Trophoblast cell (in vitro differentiated cells and primary cell): ENCODE data around the gene NATD1.

Experiments used
- DNase-seq, 2 donors: peaks; one replicate each; pipeline ENCODE4 v3.0.0-alpha.2; 2016
- H2AFZ ChIP-seq: 2 replicates; pipeline ENCODE4 v1.6.1; 2013; ENCODE audit warnings: low read length, moderate library complexity, mild to moderate bottlenecking; ENCODE audit not compliant: insufficient read depth, poor library complexity
- H2AK5ac ChIP-seq: 2 replicates; pipeline ENCODE4 v1.6.1; 2013; ENCODE audit warnings: mild to moderate bottlenecking, low read length
- H2BK120ac ChIP-seq: 2 replicates; pipeline ENCODE4 v1.6.1; 2013; ENCODE audit warnings: low read length, mild to moderate bottlenecking, moderate library complexity; ENCODE audit not compliant: insufficient read depth, poor library complexity
- H2BK12ac ChIP-seq: 2 replicates; pipeline ENCODE4 v1.6.1; 2013; ENCODE audit warnings: mild to moderate bottlenecking, low read length, moderate library complexity
- H2BK5ac ChIP-seq: 2 replicates; pipeline ENCODE4 v1.6.1; 2013; ENCODE audit warnings: low read length, low read depth, moderate library complexity, mild to moderate bottlenecking; ENCODE audit not compliant: poor library complexity
- H3K14ac ChIP-seq: 2 replicates; pipeline ENCODE4 v1.6.1; 2013; ENCODE audit warnings: mild to moderate bottlenecking, low read length
- H3K18ac ChIP-seq: 2 replicates; pipeline ENCODE4 v1.6.1; 2013; ENCODE audit warnings: mild to moderate bottlenecking, low read length
- H3K23ac ChIP-seq: 2 replicates; pipeline ENCODE4 v1.6.1; 2013; ENCODE audit warnings: low read length
- H3K27ac ChIP-seq: 2 replicates; pipeline ENCODE4 v1.5.1; 2013; ENCODE audit warnings: low read depth, mild to moderate bottlenecking, inconsistent platforms, low read length, moderate library complexity
- H3K27me3 ChIP-seq: 2 replicates; pipeline ENCODE4 v1.6.1; 2013; ENCODE audit warnings: inconsistent platforms, mild to moderate bottlenecking, low read length, moderate library complexity; ENCODE audit not compliant: insufficient read depth
- H3K36me3 ChIP-seq, 2 experiments: 1 replicate in 1 of 2; 2 replicates in 1 of 2; pipeline ENCODE4 v1.6.1; 2013; ENCODE audit warnings: low read length in 2 of 2, mild to moderate bottlenecking in 2 of 2, moderate library complexity in 1 of 2; ENCODE audit not compliant: insufficient read depth in 2 of 2, control insufficient read depth in 1 of 2
- H3K4ac ChIP-seq: 2 replicates; pipeline ENCODE4 v1.6.1; 2013; ENCODE audit warnings: low read depth, mild to moderate bottlenecking, low read length, moderate library complexity
- H3K4me1 ChIP-seq, 2 experiments: 1 replicate in 1 of 2; 2 replicates in 1 of 2; pipeline ENCODE4 v1.6.1; 2013; ENCODE audit warnings: low read length in 2 of 2, mild to moderate bottlenecking in 2 of 2, moderate library complexity in 1 of 2; ENCODE audit not compliant: insufficient read depth in 2 of 2, control insufficient read depth in 1 of 2
- H3K4me2 ChIP-seq: 2 replicates; pipeline ENCODE4 v1.6.1; 2013; ENCODE audit warnings: inconsistent platforms, mild to moderate bottlenecking, low read length, moderate library complexity
- H3K4me3 ChIP-seq: 2 replicates; pipeline ENCODE4 v1.5.1; 2013; ENCODE audit warnings: mild to moderate bottlenecking, low read depth, low read length, inconsistent platforms
- H3K79me1 ChIP-seq: one replicate; pipeline ENCODE4 v1.6.1; 2013; ENCODE audit warnings: low read length
- H3K79me2 ChIP-seq: 2 replicates; pipeline ENCODE4 v1.6.1; 2013; ENCODE audit warnings: low read length, mild to moderate bottlenecking; ENCODE audit not compliant: control insufficient read depth, insufficient read depth, poor library complexity
- H3K9ac ChIP-seq: 2 replicates; pipeline ENCODE4 v1.6.1; 2013; ENCODE audit warnings: mild to moderate bottlenecking, low read length
- H3K9me3 ChIP-seq: 2 replicates; pipeline ENCODE4 v1.6.1; 2013; ENCODE audit warnings: low read depth, mild to moderate bottlenecking, control low read depth, inconsistent platforms, low read length; ENCODE audit not compliant: insufficient read depth
- H4K12ac ChIP-seq: 2 replicates; pipeline ENCODE4 v1.6.1; 2013; ENCODE audit warnings: low read depth, mild to moderate bottlenecking, low read length, moderate library complexity
- H4K8ac ChIP-seq: 2 replicates; pipeline ENCODE4 v1.6.1; 2013; ENCODE audit warnings: low read depth, mild to moderate bottlenecking, low read length, moderate library complexity
- H4K91ac ChIP-seq: one replicate; pipeline ENCODE4 v1.6.1; 2013; ENCODE audit warnings: low read depth, mild to moderate bottlenecking, low read length, moderate library complexity
- WGBS: extraction: QIAGEN DNeasy Blood & Tissue Kit; methylation state at CpG from one replicate; pipeline ENCODE4 v1.1.7; 2013; ENCODE audit warnings: missing lambda C conversion rate; ENCODE audit not compliant: insufficient read length, insufficient coverage; ENCODE audit errors: extremely low coverage; 5-methylcytosine and 5-hydroxymethylcytosine counted together

Gene NATD1

DNA sequence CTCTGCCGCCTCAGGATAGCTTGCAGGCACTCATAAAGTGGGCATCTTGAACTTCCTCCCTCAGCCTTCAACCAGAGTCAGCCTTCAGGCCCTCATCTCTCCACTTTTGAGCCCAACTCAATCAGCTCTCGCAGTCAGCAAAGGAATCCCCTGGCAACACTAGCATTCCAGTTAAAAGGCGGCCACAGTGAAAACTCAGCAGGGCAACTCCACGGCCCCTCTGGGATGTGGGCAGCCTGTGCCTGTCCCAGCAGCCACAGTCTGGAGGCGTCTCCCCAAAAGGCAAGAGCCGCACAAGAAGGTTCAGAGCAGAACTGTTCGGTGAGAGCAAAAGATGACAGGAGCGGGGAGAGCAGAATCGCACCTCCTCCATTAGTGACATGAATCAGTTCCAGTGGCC lies 48.3 kb downstream of the NATD1 start:
- Histone ChIP-seq H3K79me1 (no peaks in the 10 kb centered on the region), H3K4me1 (peaks cover 5 to 11% of the 10 kb centered on the region in 2 experiments), H3K23ac (no peak overlapping the region), H3K18ac (no peak overlapping the region), H2AK5ac (no peak overlapping the region), H3K79me2 (peaks cover 24% of the 10 kb centered on the region), H4K91ac (no peak overlapping the region), H3K4me2 (no peak overlapping the region), H4K8ac (no peak overlapping the region), H3K9me3 (no peaks in the 10 kb centered on the region), H3K27me3 (no peaks in the 10 kb centered on the region), H4K12ac (no peak overlapping the region), H3K4ac (peak overlapping the region; percentile 50), H3K14ac (no peak overlapping the region), H2BK120ac (no peak overlapping the region), H2BK5ac (no peak overlapping the region), H3K4me3 (no peak overlapping the region), H2BK12ac (no peak overlapping the region), H3K36me3 (peaks cover 20 to 32% of the 10 kb centered on the region in 2 experiments), H3K27ac (no peak overlapping the region), H2AFZ (peak overlapping the region; percentile 5), H3K9ac (no peak overlapping the region)
- DNase-seq = no peak
- no CpG with 5 or more reads among the region's 9 CpGs for WGBS

DNA sequence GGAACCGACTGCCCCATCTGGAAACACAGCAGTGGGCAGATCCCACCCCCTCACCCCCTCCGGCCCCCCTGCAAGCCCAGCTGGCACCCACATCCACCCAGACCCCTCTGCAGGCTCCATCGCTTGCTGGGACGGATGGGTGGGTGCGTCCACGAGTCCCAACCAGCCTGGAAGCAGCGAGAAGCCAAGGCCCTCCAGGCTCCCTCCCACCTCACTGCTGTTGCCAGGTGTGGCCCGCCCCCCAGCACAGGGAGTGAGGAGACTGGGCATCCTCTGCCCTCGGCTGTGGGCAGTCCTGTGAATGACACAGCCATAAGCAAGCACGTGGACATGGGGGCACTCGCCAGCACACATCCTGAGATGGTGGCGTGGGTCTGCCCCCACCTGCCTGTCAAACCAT lies 50.7 kb downstream of the NATD1 start:
- Histone ChIP-seq H3K4me2 (no peak overlapping the region), H3K79me1 (no peaks in the 10 kb centered on the region), H3K27ac (no peak overlapping the region), H3K23ac (no peak overlapping the region), H2AK5ac (no peak overlapping the region), H2AFZ (no peak overlapping the region), H3K18ac (no peak overlapping the region), H3K4me3 (no peak overlapping the region), H3K9ac (no peak overlapping the region), H4K12ac (no peak overlapping the region), H2BK5ac (no peak overlapping the region), H4K8ac (no peak overlapping the region), H2BK120ac (no peak overlapping the region), H2BK12ac (no peak overlapping the region), H3K14ac (no peak overlapping the region), H3K4me1 (peaks cover 10 to 16% of the 10 kb centered on the region in 2 experiments), H3K79me2 (peaks cover 9% of the 10 kb centered on the region), H3K36me3 (peaks cover 19 to 28% of the 10 kb centered on the region in 2 experiments), H3K9me3 (peaks cover 2% of the 10 kb centered on the region), H3K27me3 (no peaks in the 10 kb centered on the region), H3K4ac (peak overlapping the region; percentile 36), H4K91ac (no peak overlapping the region)
- no peak for DNase-seq
- WGBS = no CpG with 5 or more reads among the region's 12 CpGs

DNA sequence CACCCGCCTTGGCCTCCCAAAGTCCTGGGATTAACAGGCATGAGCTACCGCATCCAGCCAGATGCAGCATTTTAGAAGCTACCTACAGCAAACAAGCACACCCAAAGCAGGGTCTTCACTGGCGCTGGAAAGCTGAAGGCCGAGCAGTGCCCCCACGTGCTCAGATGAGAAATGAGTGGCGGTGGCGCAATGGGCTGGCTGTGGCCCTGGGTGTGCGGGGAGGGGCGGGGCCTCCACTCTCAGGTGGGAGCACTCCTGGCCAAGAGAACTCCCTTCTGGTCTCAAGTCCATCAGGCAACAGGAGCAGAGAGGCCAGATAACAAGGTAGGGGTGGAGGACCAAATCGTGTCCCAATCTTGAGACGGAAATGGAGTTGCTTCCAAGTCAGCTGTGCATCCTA lies 51.3 kb downstream of the NATD1 start:
- Histone ChIP-seq H3K9me3 (peaks cover 2% of the 10 kb centered on the region), H2BK5ac (no peak overlapping the region), H3K4ac (peak overlapping the region; percentile 60), H3K4me1 (peaks cover 10 to 16% of the 10 kb centered on the region in 2 experiments), H2BK120ac (no peak overlapping the region), H2BK12ac (no peak overlapping the region), H3K79me1 (no peaks in the 10 kb centered on the region), H3K23ac (no peak overlapping the region), H4K8ac (no peak overlapping the region), H3K36me3 (peaks cover 24 to 29% of the 10 kb centered on the region in 2 experiments), H3K27me3 (no peaks in the 10 kb centered on the region), H3K27ac (no peak overlapping the region), H4K12ac (no peak overlapping the region), H3K79me2 (peaks cover 9% of the 10 kb centered on the region), H3K18ac (no peak overlapping the region), H3K14ac (no peak overlapping the region), H3K9ac (no peak overlapping the region), H2AFZ (no peak overlapping the region), H2AK5ac (no peak overlapping the region), H3K4me2 (no peak overlapping the region), H3K4me3 (no peak overlapping the region), H4K91ac (no peak overlapping the region)
- WGBS = no CpG with 5 or more reads among the region's 11 CpGs
- no peak for DNase-seq

DNA sequence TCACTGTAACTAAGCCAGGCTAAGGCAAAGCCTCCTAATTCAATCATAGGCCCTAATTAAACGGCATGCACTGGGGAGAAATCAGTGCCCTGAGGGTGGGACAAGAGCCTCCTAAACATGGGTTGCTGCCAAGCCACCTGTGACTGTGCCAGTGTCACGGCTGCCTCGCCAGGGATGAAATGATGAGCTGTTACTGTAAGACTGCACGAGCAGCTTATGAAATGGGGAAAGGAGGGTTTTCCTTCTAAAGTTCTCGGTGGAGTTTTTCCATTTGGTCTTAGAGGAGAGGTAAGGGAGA lies 52.0 kb downstream of the NATD1 start:
- H3K36me3 ChIP-seq = peaks cover 24 to 30% of the 10 kb centered on the region in 2 experiments
- WGBS = no CpG with 5 or more reads among the region's 5 CpGs

More for the DNA sequence above, 52.0 kb downstream of the NATD1 start:
- H4K91ac ChIP-seq = no peak overlapping the region
- H3K9me3 ChIP-seq = peaks cover 2% of the 10 kb centered on the region
- no peak overlapping the region for H3K14ac ChIP-seq
- H2BK5ac ChIP-seq = no peak overlapping the region
- peaks cover 10 to 17% of the 10 kb centered on the region in 2 experiments for H3K4me1 ChIP-seq
- H4K8ac ChIP-seq = no peak overlapping the region
- no peaks in the 10 kb centered on the region for H3K79me1 ChIP-seq
- H4K12ac ChIP-seq = no peak overlapping the region
- no peak overlapping the region for H3K27ac ChIP-seq
- DNase-seq = no peak
- H3K79me2 ChIP-seq = peaks cover 7% of the 10 kb centered on the region
- H3K9ac ChIP-seq = no peak overlapping the region
- no peaks in the 10 kb centered on the region for H3K27me3 ChIP-seq
- no peak overlapping the region for H2BK12ac ChIP-seq
- no peak overlapping the region for H2BK120ac ChIP-seq
- H2AFZ ChIP-seq = no peak overlapping the region
- H3K4me3 ChIP-seq = no peak overlapping the region
- no peak overlapping the region for H3K4me2 ChIP-seq
- H3K23ac ChIP-seq = no peak overlapping the region
- peak overlapping the region; percentile 23 for H3K4ac ChIP-seq
- no peak overlapping the region for H3K18ac ChIP-seq
- no peak overlapping the region for H2AK5ac ChIP-seq
